Activated T-cell treated with anti-CD3 and anti-CD28 coated beads for 1 hour (primary cell): ENCODE measurements around the gene CXorf49B.
"Not testable (repeated sequence)": the region's sequence is repeated elsewhere in the genome, so short reads cannot be mapped to it uniquely, and the experiment has no call there.

Source experiments
- DNase-seq: peaks from one replicate; pipeline ENCODE4 v3.0.0-alpha.2; 2020; ENCODE audit warnings: low read depth

CXorf49B gene

GRCh38 chrX:71763049-71763448, at the start of gene CXorf49B:
CXorf49B (plus strand) TSS chrX:71763349; CDS start chrX:71763424, 75 bp downstream.
- DNase-seq, result not testable (repeated sequence)

GRCh38 chrX:71714064-71714463, 49.1 kb upstream of the CXorf49B start:
- DNase-seq, result not testable (repeated sequence)

GRCh38 chrX:71715551-71715950, 47.6 kb upstream of the CXorf49B start:
- not testable (repeated sequence) for DNase-seq

GRCh38 chrX:71716323-71716722, 46.8 kb upstream of the CXorf49B start:
- not testable (repeated sequence) for DNase-seq

- not testable (repeated sequence) for DNase-seq
These were observed 45.0 kb upstream of the CXorf49B start, which contains the start of gene CXorf49 for GRCh38 chrX:71718185-71718584. CXorf49 (minus strand) TSS chrX:71718285; CDS start chrX:71718151, 134 bp downstream.

- not testable (repeated sequence) for DNase-seq
These were observed 44.0 kb upstream of the CXorf49B start for GRCh38 chrX:71719195-71719594.

GRCh38 chrX:71720289-71720886, 42.8 kb upstream of the CXorf49B start:
- DNase-seq, result not testable (repeated sequence)

- DNase-seq, result not testable (repeated sequence)
These were observed 2.4 kb upstream of the CXorf49B start for GRCh38 chrX:71760688-71761281.

GRCh38 chrX:71764832-71765231, 1.7 kb downstream of the CXorf49B start:
- not testable (repeated sequence) for DNase-seq

GRCh38 chrX:71765613-71766012, 2.5 kb downstream of the CXorf49B start:
- not testable (repeated sequence) for DNase-seq

GRCh38 chrX:71767134-71767533, 4.0 kb downstream of the CXorf49B start:
- DNase-seq, result not testable (repeated sequence)

- not testable (repeated sequence) for DNase-seq
These were observed 15.2 kb downstream of the CXorf49B start for GRCh38 chrX:71778322-71778721.

- DNase-seq, result not testable (repeated sequence)
These were observed 19.2 kb downstream of the CXorf49B start for GRCh38 chrX:71782225-71782949.

- not testable (repeated sequence) for DNase-seq
These were observed 19.8 kb downstream of the CXorf49B start for GRCh38 chrX:71782950-71783299.

- DNase-seq, result not testable (repeated sequence)
These were observed 20.6 kb downstream of the CXorf49B start for GRCh38 chrX:71783569-71784347.

GRCh38 chrX:71784348-71784983, 21.3 kb downstream of the CXorf49B start:
- DNase-seq, result not testable (repeated sequence)

GRCh38 chrX:71806450-71806849, 43.3 kb downstream of the CXorf49B start:
- not testable (repeated sequence) for DNase-seq

GRCh38 chrX:71809886-71810285, 46.7 kb downstream of the CXorf49B start:
- no peak for DNase-seq

GRCh38 chrX:71814123-71814912, 51.2 kb downstream of the CXorf49B start:
- no peak for DNase-seq

GRCh38 chrX:71815121-71815905, 52.2 kb downstream of the CXorf49B start:
- no peak for DNase-seq
